ENCODE results near the gene TPRX1.
"Not testable (repeated sequence)": the region's sequence is repeated elsewhere in the genome, so short reads cannot be mapped to it uniquely, and the experiment has no call there.

Gene TPRX1

DNA sequence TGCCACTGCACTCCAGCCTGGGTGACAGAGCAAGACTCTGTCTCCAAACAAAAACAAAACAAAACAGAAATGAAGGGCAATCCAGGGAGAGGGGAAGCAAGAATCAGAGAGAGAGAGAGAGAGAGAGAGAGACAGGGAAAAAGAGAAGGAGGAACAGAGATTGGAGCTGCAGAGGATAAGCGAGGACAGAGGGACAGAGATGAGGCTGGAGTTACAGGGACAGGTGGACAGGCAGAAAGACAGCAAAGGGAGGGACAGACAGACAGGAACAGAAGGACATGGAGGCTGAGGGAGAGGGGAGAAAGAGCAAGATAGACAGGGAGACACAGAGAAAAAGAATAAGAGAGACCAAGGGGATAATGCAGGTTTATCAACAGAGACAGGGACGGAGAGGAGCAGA lies 16.1 kb upstream of the TPRX1 start (continued):
- TF ChIP-seq KLF1 (tag by site-specific recombination; IDR thresholded peaks at IDR 0.05) (no peak), HOXC10 (CRISPR knock-in tag; IDR thresholded peaks at IDR 0.05) (no peak), RBAK (tag by site-specific recombination; IDR thresholded peaks at IDR 0.05) (no peak)

DNA sequence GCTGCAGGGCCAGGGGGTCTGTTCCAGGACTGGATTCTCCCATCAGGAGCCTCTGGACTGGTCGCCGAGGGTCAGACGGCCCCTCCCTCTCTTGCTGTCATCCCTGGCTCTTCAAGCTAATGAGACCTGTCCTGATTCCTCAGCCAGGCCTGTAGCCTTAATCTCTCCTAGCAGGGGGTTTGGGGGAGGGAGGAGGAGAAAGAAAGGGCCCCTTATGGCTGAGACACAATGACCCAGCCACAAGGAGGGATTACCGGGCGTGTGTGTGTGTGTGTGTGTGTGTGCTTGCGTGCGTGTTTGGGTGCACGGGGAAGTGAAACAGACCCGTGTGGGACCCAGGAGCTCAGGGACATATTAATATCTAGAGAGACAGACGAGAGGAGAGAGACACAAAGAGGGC lies 15.5 kb upstream of the TPRX1 start:
- POLR2A ChIA-PET = interaction anchor here (0.6 kb wide), 2 partner anchors 28 to 53 kb away, joined by 4 read pairs; no protein-coding TSS in a partner anchor
- CTCF ChIA-PET = interaction anchor here (0.7 to 2.6 kb wide), 5 partner anchors 20 to 120 kb away, joined by 4 to 16 read pairs (median 4); no protein-coding TSS in a partner anchor
- TF ChIP-seq ZIC2 (tag by site-specific recombination; IDR thresholded peaks at IDR 0.05) (peak; percentile 26; the same call in 1 of the 2 replicates), MYNN (tag by site-specific recombination; IDR thresholded peaks at IDR 0.05; ENCODE audit: borderline replicate concordance) (no peak), GLIS1 (tag by site-specific recombination; IDR thresholded peaks at IDR 0.05) (peak; percentile 71)

DNA sequence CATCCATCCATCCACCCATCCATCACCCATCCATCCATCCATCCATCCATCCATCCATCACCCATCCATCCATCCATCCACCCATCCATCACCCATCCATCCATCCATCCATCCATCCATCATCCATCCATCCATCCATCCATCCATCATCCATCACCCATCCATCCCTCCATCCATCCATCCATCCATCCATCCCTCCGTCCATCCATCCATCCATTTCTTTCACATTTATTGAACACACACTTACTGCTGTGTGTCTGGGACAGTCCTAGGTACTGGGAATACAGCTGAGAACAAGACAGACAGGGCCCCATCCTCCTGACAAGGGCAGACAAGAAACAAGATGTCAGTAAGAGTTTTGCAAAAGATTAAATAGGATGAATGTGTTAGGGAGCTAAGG lies 13.9 kb upstream of the TPRX1 start:
- H3K4me3 ChIP-seq (ENCODE audit: low read depth, low read length); H3K4me1 ChIP-seq (ENCODE audit: control insufficient read depth, insufficient read depth, low read length); POLR2A ChIA-PET; H3K36me3 ChIP-seq (ENCODE audit: control insufficient read depth in 2 of 2, insufficient read depth in 1 of 2, low read length in 2 of 2); H3K9me3 ChIP-seq (ENCODE audit: control insufficient read depth, insufficient read depth, low read depth, low read length); H3K27ac ChIP-seq (ENCODE audit: extremely low read depth, low read depth, low read length): not testable (repeated sequence)
- CTCF ChIA-PET = interaction anchor here (3.3 kb wide), 1 partner anchor 45 kb away, joined by 18 read pairs; no protein-coding TSS in a partner anchor
- peak; percentile 94 for TF ChIP-seq ZNF366 (tag by site-specific recombination; conservative IDR thresholded peaks at IDR 0.05)

More for the DNA sequence above, 15.5 kb upstream of the TPRX1 start:
- H3K36me3 ChIP-seq (ENCODE audit: control insufficient read depth in 2 of 2, insufficient read depth in 1 of 2, low read length in 2 of 2) = no peaks in the 10 kb centered on the region
- no peaks in the 10 kb centered on the region for H3K4me1 ChIP-seq (ENCODE audit: control insufficient read depth, insufficient read depth, low read length)
- H3K27ac ChIP-seq (ENCODE audit: extremely low read depth, low read depth, low read length) = no peak overlapping the region
- no peaks in the 10 kb centered on the region for H3K9me3 ChIP-seq (ENCODE audit: control insufficient read depth, insufficient read depth, low read depth, low read length)
- no peak overlapping the region for H3K4me3 ChIP-seq (ENCODE audit: low read depth, low read length)

GRCh38 chr19:47816270-47816669 lies 11.9 kb upstream of the TPRX1 start:
- H3K4me3 ChIP-seq (ENCODE audit: low read depth, low read length); H3K4me1 ChIP-seq (ENCODE audit: control insufficient read depth, insufficient read depth, low read length); H3K27ac ChIP-seq (ENCODE audit: extremely low read depth, low read depth, low read length); POLR2A ChIA-PET; H3K9me3 ChIP-seq (ENCODE audit: control insufficient read depth, insufficient read depth, low read depth, low read length); H3K36me3 ChIP-seq (ENCODE audit: control insufficient read depth in 2 of 2, insufficient read depth in 1 of 2, low read length in 2 of 2): not testable (repeated sequence)
- CTCF ChIA-PET = interaction anchor here (0.6 to 3.3 kb wide), 6 partner anchors 24 to 686 kb away, joined by 3 to 18 read pairs (median 4); no protein-coding TSS in a partner anchor

DNA sequence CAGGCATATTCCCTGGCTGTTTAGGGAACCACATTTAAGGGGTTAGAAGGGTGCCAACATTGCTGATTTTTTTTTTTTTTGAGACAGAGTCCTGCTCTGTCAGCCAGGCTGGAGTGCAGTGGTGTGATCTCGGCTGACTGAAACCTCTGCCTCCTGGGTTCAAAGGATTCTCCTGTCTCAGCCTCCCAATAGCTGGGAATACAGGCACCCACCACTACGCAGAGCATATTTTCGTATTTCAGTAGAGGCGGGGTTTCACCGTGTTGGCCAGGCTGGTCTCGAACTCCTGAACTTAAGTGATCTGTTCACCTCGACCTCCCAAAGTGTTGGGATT lies 9.6 kb upstream of the TPRX1 start:
- H3K36me3 ChIP-seq (ENCODE audit: control insufficient read depth in 2 of 2, insufficient read depth in 1 of 2, low read length in 2 of 2) = no peaks in the 10 kb centered on the region
- H3K4me3 ChIP-seq (ENCODE audit: low read depth, low read length) = no peak overlapping the region
- ChIA-PET CTCF (interaction anchor here (0.6 to 4.2 kb wide), 20 partner anchors 9 to 148 kb away, joined by 3 to 45 read pairs (median 4); no protein-coding TSS in a partner anchor), POLR2A (no interaction called here)
- no peak overlapping the region for H3K27ac ChIP-seq (ENCODE audit: extremely low read depth, low read depth, low read length)
- H3K9me3 ChIP-seq (ENCODE audit: control insufficient read depth, insufficient read depth, low read depth, low read length) = no peaks in the 10 kb centered on the region
- no peaks in the 10 kb centered on the region; the same call in 1 of the 2 replicates for H3K4me1 ChIP-seq (ENCODE audit: control insufficient read depth, insufficient read depth, low read length)
- TF ChIP-seq ZNF155 (tag by site-specific recombination; IDR thresholded peaks at IDR 0.05) (no peak), ZBTB17 (tag by site-specific recombination; IDR thresholded peaks at IDR 0.05) (no peak), GLI4 (tag by site-specific recombination; IDR thresholded peaks at IDR 0.05) (no peak), ZNF623 (tag by site-specific recombination; IDR thresholded peaks at IDR 0.05) (no peak), ZNF19 (tag by site-specific recombination; IDR thresholded peaks at IDR 0.05; ENCODE audit: low read depth) (no peak), KLF10 (tag by site-specific recombination; IDR thresholded peaks at IDR 0.05) (0 out of 2 replicates have a peak, but pooled peaks have one; percentile 53), ZNF830 (tag by site-specific recombination; IDR thresholded peaks at IDR 0.05; ENCODE audit: low read depth) (no peak), KLF8 (tag by site-specific recombination; IDR thresholded peaks at IDR 0.05) (no peak; the same call in 1 of the 2 replicates), KLF1 (tag by site-specific recombination; IDR thresholded peaks at IDR 0.05) (0 out of 2 replicates have a peak, but pooled peaks have one; percentile 23), ZNF23 (tag by site-specific recombination; IDR thresholded peaks at IDR 0.05; ENCODE audit: borderline replicate concordance) (no peak), KLF9 (tag by site-specific recombination; IDR thresholded peaks at IDR 0.05; ENCODE audit: low read depth) (0 out of 2 replicates have a peak, but pooled peaks have one; percentile 30), OSR2 (tag by site-specific recombination; IDR thresholded peaks at IDR 0.05) (no peak), ZNF521 (tag by site-specific recombination; IDR thresholded peaks at IDR 0.05) (no peak), ZNF561 (tag by site-specific recombination; IDR thresholded peaks at IDR 0.05; ENCODE audit: borderline replicate concordance) (no peak)
- TF ChIP-seq, protein P1, sequence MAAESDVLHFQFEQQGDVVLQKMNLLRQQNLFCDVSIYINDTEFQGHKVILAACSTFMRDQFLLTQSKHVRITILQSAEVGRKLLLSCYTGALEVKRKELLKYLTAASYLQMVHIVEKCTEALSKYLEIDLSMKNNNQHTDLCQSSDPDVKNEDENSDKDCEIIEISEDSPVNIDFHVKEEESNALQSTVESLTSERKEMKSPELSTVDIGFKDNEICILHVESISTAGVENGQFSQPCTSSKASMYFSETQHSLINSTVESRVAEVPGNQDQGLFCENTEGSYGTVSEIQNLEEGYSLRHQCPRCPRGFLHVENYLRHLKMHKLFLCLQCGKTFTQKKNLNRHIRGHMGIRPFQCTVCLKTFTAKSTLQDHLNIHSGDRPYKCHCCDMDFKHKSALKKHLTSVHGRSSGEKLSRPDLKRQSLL (tag by site-specific recombination; IDR thresholded peaks at IDR 0.05) = no peak
- TF ChIP-seq, protein P2, sequence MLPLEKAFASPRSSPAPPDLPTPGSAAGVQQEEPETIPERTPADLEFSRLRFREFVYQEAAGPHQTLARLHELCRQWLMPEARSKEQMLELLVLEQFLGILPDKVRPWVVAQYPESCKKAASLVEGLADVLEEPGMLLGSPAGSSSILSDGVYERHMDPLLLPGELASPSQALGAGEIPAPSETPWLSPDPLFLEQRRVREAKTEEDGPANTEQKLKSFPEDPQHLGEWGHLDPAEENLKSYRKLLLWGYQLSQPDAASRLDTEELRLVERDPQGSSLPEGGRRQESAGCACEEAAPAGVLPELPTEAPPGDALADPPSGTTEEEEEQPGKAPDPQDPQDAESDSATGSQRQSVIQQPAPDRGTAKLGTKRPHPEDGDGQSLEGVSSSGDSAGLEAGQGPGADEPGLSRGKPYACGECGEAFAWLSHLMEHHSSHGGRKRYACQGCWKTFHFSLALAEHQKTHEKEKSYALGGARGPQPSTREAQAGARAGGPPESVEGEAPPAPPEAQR (tag by site-specific recombination; IDR thresholded peaks at IDR 0.05) = no peak
- TF ChIP-seq, protein P3, sequence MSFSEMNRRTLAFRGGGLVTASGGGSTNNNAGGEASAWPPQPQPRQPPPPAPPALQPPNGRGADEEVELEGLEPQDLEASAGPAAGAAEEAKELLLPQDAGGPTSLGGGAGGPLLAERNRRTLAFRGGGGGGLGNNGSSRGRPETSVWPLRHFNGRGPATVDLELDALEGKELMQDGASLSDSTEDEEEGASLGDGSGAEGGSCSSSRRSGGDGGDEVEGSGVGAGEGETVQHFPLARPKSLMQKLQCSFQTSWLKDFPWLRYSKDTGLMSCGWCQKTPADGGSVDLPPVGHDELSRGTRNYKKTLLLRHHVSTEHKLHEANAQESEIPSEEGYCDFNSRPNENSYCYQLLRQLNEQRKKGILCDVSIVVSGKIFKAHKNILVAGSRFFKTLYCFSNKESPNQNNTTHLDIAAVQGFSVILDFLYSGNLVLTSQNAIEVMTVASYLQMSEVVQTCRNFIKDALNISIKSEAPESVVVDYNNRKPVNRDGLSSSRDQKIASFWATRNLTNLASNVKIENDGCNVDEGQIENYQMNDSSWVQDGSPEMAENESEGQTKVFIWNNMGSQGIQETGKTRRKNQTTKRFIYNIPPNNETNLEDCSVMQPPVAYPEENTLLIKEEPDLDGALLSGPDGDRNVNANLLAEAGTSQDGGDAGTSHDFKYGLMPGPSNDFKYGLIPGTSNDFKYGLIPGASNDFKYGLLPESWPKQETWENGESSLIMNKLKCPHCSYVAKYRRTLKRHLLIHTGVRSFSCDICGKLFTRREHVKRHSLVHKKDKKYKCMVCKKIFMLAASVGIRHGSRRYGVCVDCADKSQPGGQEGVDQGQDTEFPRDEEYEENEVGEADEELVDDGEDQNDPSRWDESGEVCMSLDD (tag by site-specific recombination; IDR thresholded peaks at IDR 0.05) = no peak
